Fibroblast of villous mesenchyme (primary cell): ENCODE data around the gene AGAP5. TPM values are rescaled to one million over a fixed set of nuclear protein-coding genes. Genes with fewer than 3 reads are reported as not detected.

Source experiments
- DNase-seq: peaks from one replicate; pipeline ENCODE4 v3.0.0-alpha.2; 2010; ENCODE audit warnings: low read depth
- H3K4me3 ChIP-seq: 2 replicates; pipeline ENCODE4 v1.5.1; 2011; ENCODE audit warnings: low read depth, mild to moderate bottlenecking, low read length
- CTCF ChIP-seq: IDR thresholded peaks from 2 replicates; pipeline ENCODE4 v1.5.1; 2012; ENCODE audit warnings: low read depth, mild to moderate bottlenecking, low read length; ENCODE audit not compliant: insufficient read depth
- total RNA-seq: library from RNA; depleted of rRNA; stranded (reverse); fragments of >200 nt; gene quantifications from 2 replicates; pipeline ENCODE4 v1.2.3, GENCODE V29; 2012

AGAP5 gene
- total RNA-seq, 1 donor: 3.0 TPM

- TF ChIP-seq CTCF: no peak
- DNase-seq: peak; percentile 8
- no peak within 1 kb of the TSS for H3K4me3 ChIP-seq
Observed at GRCh38 chr10:73641328-73642060, 56.4 kb downstream of the AGAP5 start, which contains the start of gene MYOZ1. TSS of gene MYOZ1 (minus strand) at chr10:73641474. CDS start at chr10:73640017, 1,457 bp downstream.

- no peak overlapping the region for H3K4me3 ChIP-seq
- TF ChIP-seq CTCF: no peak
- DNase-seq: no peak
Observed at GRCh38 chr10:73639286-73639685, 58.6 kb downstream of the AGAP5 start.

GRCh38 chr10:73635781-73636180 is 62.1 kb downstream of the AGAP5 start:
- no peak for DNase-seq
- TF ChIP-seq CTCF: no peak
- no peak overlapping the region for H3K4me3 ChIP-seq

- H3K4me3 ChIP-seq: no peak overlapping the region
- no peak for DNase-seq
- no peak for TF ChIP-seq CTCF
Observed at GRCh38 chr10:73634421-73634820, 63.5 kb downstream of the AGAP5 start.

DNA sequence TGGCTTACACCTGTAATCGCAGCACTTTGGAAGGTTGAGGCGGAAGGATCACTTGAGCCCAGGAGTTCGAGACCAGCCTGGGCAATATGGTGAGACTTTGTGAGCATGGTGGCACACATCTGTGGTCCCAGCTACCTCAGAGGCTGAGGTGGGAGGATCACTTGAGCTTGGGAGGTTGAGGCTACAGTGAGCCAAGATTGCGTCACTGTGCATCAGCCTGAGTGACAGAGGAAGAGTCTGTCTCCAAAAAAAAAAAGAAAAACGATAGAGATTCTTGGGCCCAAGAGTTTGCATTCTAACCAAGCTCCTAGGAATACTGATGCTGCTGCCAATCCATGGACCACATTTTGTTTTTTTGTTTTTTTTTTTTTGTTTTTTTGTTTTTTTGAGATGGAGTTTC is 68.7 kb downstream of the AGAP5 start:
- TF ChIP-seq CTCF: no peak
- DNase-seq: no peak
- H3K4me3 ChIP-seq: no peak overlapping the region

- DNase-seq: no peak
- TF ChIP-seq CTCF: no peak
- H3K4me3 ChIP-seq: no peak overlapping the region
Observed at GRCh38 chr10:73628405-73628804, 69.5 kb downstream of the AGAP5 start.

DNA sequence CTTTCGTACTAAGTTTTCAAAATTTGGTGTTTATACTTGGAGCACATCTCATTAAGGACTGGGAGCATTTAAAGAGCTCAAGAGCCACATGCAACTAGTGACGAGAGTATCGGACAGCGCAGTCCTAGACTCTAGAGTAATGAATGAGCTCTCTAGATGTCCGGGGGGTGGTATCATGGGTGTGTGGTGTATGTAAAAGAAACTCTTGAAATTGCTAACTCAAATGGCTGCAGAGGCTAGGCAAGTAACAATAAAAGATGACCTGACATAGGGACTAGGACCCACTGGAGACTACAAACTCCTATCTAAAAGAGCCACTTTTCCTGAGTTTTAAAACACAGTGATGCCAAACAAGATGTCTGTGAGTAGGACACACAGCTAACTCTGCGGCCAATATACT is 70.6 kb downstream of the AGAP5 start:
- DNase-seq: no peak
- H3K4me3 ChIP-seq: no peak overlapping the region
- no peak for TF ChIP-seq CTCF
